GM12801 (cell line): ENCODE measurements around the gene HEATR5B.

Experiments used
- CTCF ChIP-seq: IDR thresholded peaks from one replicate; pipeline ENCODE4 v1.5.1; 2011; ENCODE audit warnings: control low read depth; ENCODE audit not compliant: insufficient read length; ENCODE audit errors: extremely low read depth

HEATR5B gene

GRCh38 chr2:37083873-37084794 lies at the start of gene HEATR5B, which contains the start of gene GPATCH11:
HEATR5B (minus strand) TSS chr2:37084372; CDS start chr2:37083414, 958 bp downstream.
GPATCH11 (plus strand) TSS chr2:37084518; CDS start chr2:37088382, 3,864 bp downstream.
- no peak for TF ChIP-seq CTCF

GRCh38 chr2:37132914-37133313 lies 48.7 kb upstream of the HEATR5B start:
- no peak for TF ChIP-seq CTCF

GRCh38 chr2:37125416-37125815 lies 41.2 kb upstream of the HEATR5B start:
- no peak for TF ChIP-seq CTCF

DNA sequence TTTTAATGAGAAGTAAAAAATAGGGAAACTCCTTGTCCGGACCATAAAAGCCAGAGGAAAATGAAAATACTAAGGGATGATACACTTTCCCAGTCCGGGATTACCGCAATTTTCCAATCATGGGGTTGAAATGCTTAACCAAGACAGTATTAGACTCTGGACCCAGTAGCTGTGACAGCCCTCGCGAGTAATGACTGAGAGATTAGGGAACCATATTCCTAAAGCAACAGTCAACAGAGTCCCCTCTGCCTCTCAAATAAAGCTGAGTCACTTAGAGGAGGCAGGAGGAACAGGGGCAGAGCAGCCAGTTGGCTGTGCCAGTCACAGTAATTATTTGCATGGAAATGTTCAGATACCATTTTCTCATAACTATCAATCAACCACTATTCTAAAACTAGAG lies 35.0 kb upstream of the HEATR5B start:
- TF ChIP-seq CTCF: no peak

DNA sequence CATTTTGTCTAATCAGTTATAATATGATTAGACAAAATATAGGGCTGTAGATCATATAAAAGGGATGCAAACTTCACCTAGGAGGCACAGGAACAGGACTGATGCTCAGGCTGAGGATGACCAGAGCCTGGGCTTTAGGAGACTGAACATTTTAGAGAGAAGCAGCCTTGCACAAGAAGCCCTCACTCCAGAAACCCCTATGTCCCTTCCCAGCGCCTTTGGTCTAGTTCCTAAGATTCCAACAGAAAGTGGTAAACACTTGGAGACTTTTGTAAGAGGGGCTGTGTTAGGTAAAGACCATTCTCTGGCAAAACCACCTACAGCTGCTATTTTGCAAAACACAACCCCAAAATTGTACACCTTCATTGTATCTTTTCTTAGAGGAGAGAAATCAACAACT lies 33.4 kb upstream of the HEATR5B start:
- TF ChIP-seq CTCF: no peak

DNA sequence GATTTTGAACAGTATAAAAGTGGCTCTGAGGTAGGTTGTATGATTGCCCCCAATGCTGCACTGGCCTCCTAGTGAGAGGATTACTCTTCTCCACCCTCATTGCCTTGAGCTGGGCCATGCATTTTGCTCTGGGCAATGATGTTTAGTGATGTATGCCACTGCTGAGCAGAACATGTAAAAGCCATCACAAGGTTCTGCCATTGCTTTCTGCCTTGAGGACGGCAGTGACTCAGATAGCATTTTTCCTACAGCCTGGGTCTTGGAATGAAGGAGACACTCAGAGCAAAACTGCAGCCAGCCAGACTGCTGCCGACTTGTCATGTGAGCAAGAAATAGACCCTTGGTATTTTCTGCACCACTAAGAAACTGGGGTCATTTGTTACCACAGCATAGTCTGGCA lies 27.8 kb upstream of the HEATR5B start:
- no peak for TF ChIP-seq CTCF

- TF ChIP-seq CTCF: no peak
Observed at GRCh38 chr2:37110306-37111212, 26.4 kb upstream of the HEATR5B start.
